IPS DF 6.9 (cell line): Measurements from ENCODE around the gene CLEC3B.

Experiments
- DNase-seq: peaks from one replicate; pipeline ENCODE4 v3.0.0-alpha.2; 2013; ENCODE audit warnings: low read depth, low spot score
- H3K27ac ChIP-seq: one replicate; pipeline ENCODE4 v1.5.1; 2013; ENCODE audit warnings: low read length, control low read depth
- H3K27me3 ChIP-seq: 2 replicates; pipeline ENCODE4 v1.6.1; 2013; ENCODE audit warnings: mild to moderate bottlenecking, low read length; ENCODE audit not compliant: control insufficient read depth, insufficient read depth
- H3K36me3 ChIP-seq: 2 replicates; pipeline ENCODE4 v1.6.1; 2013; ENCODE audit warnings: low read length; ENCODE audit not compliant: control insufficient read depth, insufficient read depth
- H3K4me1 ChIP-seq: 2 replicates; pipeline ENCODE4 v1.6.1; 2013; ENCODE audit warnings: low read length; ENCODE audit not compliant: control insufficient read depth, insufficient read depth
- H3K4me3 ChIP-seq: 2 replicates; pipeline ENCODE4 v1.5.1; 2013; ENCODE audit warnings: mild to moderate bottlenecking, low read length
- H3K9me3 ChIP-seq: 2 replicates; pipeline ENCODE4 v1.6.1; 2013; ENCODE audit warnings: low read length, inconsistent platforms; ENCODE audit not compliant: control insufficient read depth, insufficient read depth
- WGBS: extraction: QIAGEN DNeasy Blood & Tissue Kit; methylation state at CpG from one replicate; pipeline ENCODE4 v1.1.7; 2013; ENCODE audit warnings: mixed read lengths, missing lambda C conversion rate; ENCODE audit not compliant: insufficient read length, insufficient coverage; 5-methylcytosine and 5-hydroxymethylcytosine counted together

Gene CLEC3B

GRCh38 chr3:44989636-44990373 is 36.3 kb upstream of the CLEC3B start:
- no peak overlapping the region for H3K27ac ChIP-seq
- no peak overlapping the region for H3K4me3 ChIP-seq
- DNase-seq, result no peak
- H3K27me3 ChIP-seq, result no peaks in the 10 kb centered on the region
- WGBS, result no CpG with 5 or more reads among the region's 1 CpG
- no peaks in the 10 kb centered on the region for H3K9me3 ChIP-seq
- peaks cover 6% of the 10 kb centered on the region for H3K4me1 ChIP-seq
- H3K36me3 ChIP-seq, result peaks cover 6% of the 10 kb centered on the region; the same call in 1 of the 2 replicates

GRCh38 chr3:44991326-44991725 is 34.8 kb upstream of the CLEC3B start:
- no peak for DNase-seq
- peaks cover 5% of the 10 kb centered on the region; the same call in 1 of the 2 replicates for H3K36me3 ChIP-seq
- no CpG with 5 or more reads among the region's 1 CpG for WGBS
- H3K27me3 ChIP-seq, result no peaks in the 10 kb centered on the region
- no peaks in the 10 kb centered on the region for H3K9me3 ChIP-seq
- H3K4me3 ChIP-seq, result no peak overlapping the region
- peaks cover 6% of the 10 kb centered on the region for H3K4me1 ChIP-seq
- no peak overlapping the region for H3K27ac ChIP-seq

DNA sequence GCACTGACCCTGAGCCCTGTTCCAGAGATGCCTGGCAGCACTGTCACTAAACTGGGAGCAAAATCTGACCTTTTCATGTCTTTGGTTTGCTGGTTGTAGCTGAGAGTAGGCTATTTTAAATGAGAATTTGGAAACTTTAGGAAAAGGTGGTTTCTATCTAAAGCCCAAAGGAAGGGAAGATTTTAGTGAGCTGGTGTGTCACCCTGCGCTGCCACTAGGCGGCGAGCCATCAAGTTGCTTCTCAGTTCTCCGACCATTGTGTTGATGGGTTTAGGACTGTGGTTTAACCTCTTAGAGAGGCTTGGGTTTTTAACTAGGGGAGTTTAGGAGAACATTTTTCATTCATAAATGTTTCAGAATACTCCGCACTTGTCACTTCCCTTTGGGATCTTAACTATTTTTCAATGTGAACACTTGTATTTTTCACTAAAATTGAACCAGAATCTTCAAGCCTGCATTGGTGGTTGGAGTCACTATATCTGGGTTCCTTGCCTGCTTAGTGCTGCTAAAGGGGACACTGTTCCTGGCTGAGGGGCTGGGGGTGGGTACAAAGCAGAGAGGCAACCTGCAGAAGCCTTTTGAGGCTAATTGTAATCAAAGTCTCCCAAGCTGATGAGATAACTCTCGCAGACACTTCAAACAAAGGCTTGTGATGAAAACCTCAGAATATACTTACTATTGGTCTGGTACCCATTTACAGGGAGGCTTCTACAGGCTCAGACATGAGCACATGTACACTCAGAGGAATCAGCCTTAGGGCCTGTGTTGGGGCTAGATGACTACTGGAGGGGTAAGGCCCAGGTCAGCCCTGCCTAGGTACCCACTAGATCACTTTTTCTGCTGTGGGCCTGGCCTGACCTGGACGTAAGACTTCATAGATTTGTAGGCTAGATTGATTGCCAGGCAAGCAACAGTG is 33.3 kb upstream of the CLEC3B start:
- no CpG with 5 or more reads among the region's 7 CpGs for WGBS
- no peak overlapping the region for H3K27ac ChIP-seq

GRCh38 chr3:44993471-44994205 is 32.5 kb upstream of the CLEC3B start:
- peaks cover 6% of the 10 kb centered on the region; the same call in 1 of the 2 replicates for H3K36me3 ChIP-seq
- H3K27ac ChIP-seq, result no peak overlapping the region
- H3K27me3 ChIP-seq, result no peaks in the 10 kb centered on the region
- peaks cover 6% of the 10 kb centered on the region for H3K4me1 ChIP-seq
- no peak overlapping the region for H3K4me3 ChIP-seq
- DNase-seq, result no peak
- H3K9me3 ChIP-seq, result no peaks in the 10 kb centered on the region

More for the DNA sequence above, 33.3 kb upstream of the CLEC3B start:
- no peaks in the 10 kb centered on the region for H3K9me3 ChIP-seq
- peaks cover 6% of the 10 kb centered on the region for H3K4me1 ChIP-seq
- DNase-seq, result no peak
- peaks cover 4% of the 10 kb centered on the region; the same call in 1 of the 2 replicates for H3K36me3 ChIP-seq
- no peaks in the 10 kb centered on the region for H3K27me3 ChIP-seq
- no peak overlapping the region for H3K4me3 ChIP-seq

DNA sequence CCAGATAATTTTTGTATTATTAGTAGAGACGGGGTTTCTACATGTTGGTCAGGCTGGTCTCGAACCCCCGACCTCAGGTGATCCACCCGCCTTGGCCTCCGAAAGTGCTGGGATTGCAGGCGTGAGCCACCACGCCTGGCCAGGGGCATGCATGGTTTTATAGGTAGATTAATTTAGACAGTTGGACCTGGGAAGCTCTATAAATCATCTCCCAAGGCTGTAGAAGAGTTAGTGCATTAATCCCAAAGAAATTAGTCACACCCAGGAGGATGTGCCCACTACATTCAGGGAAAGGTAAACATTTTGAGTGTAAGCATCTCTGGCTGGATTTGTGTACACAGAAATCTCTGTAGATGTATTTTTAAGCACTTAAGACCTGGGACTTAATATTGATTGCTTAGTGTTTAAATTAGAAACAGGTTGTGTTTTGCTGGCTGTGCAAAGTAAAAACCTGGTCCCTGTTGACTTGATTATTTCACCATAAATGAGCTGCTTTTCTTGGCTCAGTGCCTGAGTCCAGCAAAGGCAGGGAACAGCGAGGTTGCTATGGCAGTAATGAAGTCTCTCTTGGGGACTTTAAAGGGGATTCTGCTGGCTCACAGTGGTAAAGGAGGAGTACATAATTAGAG is 30.8 kb upstream of the CLEC3B start:
- H3K27me3 ChIP-seq, result no peaks in the 10 kb centered on the region
- no peak for DNase-seq
- H3K4me1 ChIP-seq, result peaks cover 4% of the 10 kb centered on the region; the same call in 1 of the 2 replicates
- H3K9me3 ChIP-seq, result no peaks in the 10 kb centered on the region
- no peak overlapping the region for H3K27ac ChIP-seq
- no CpG with 5 or more reads among the region's 8 CpGs for WGBS
- H3K4me3 ChIP-seq, result no peak overlapping the region
- H3K36me3 ChIP-seq, result peaks cover 3% of the 10 kb centered on the region; the same call in 1 of the 2 replicates

GRCh38 chr3:44996556-44996969 is 29.5 kb upstream of the CLEC3B start:
- no CpG with 5 or more reads among the region's 3 CpGs for WGBS
- peaks cover 9% of the 10 kb centered on the region for H3K36me3 ChIP-seq
- H3K27ac ChIP-seq, result no peak overlapping the region
- peaks cover 4% of the 10 kb centered on the region; the same call in 1 of the 2 replicates for H3K4me1 ChIP-seq
- H3K9me3 ChIP-seq, result no peaks in the 10 kb centered on the region
- DNase-seq, result no peak
- no peak overlapping the region for H3K4me3 ChIP-seq
- no peaks in the 10 kb centered on the region for H3K27me3 ChIP-seq

GRCh38 chr3:44999782-45000181 is 26.3 kb upstream of the CLEC3B start:
- peaks cover 19% of the 10 kb centered on the region for H3K36me3 ChIP-seq
- H3K4me1 ChIP-seq, result no peaks in the 10 kb centered on the region
- no peak for DNase-seq
- H3K4me3 ChIP-seq, result no peak overlapping the region
- no peaks in the 10 kb centered on the region for H3K27me3 ChIP-seq
- no peaks in the 10 kb centered on the region for H3K9me3 ChIP-seq
- H3K27ac ChIP-seq, result no peak overlapping the region
- WGBS, result no CpG with 5 or more reads among the region's 2 CpGs

GRCh38 chr3:45000823-45001222 is 25.3 kb upstream of the CLEC3B start:
- H3K36me3 ChIP-seq, result peaks cover 27% of the 10 kb centered on the region
- no peaks in the 10 kb centered on the region for H3K9me3 ChIP-seq
- no peak overlapping the region for H3K27ac ChIP-seq
- H3K27me3 ChIP-seq, result no peaks in the 10 kb centered on the region
- WGBS, result no CpG with 5 or more reads among the region's 4 CpGs
- no peaks in the 10 kb centered on the region for H3K4me1 ChIP-seq
- DNase-seq, result no peak
- no peak overlapping the region for H3K4me3 ChIP-seq

GRCh38 chr3:45001738-45002137 is 24.4 kb upstream of the CLEC3B start:
- H3K4me1 ChIP-seq, result no peaks in the 10 kb centered on the region
- no peak overlapping the region for H3K4me3 ChIP-seq
- H3K36me3 ChIP-seq, result peaks cover 28% of the 10 kb centered on the region
- H3K27ac ChIP-seq, result no peak overlapping the region
- no CpG with 5 or more reads among the region's 3 CpGs for WGBS
- no peaks in the 10 kb centered on the region for H3K9me3 ChIP-seq
- no peaks in the 10 kb centered on the region for H3K27me3 ChIP-seq
- DNase-seq, result no peak
